Glomerular endothelial cell (primary cell): ENCODE results near the gene SIK1. TPM values are rescaled to one million over a fixed set of nuclear protein-coding genes. Genes with fewer than 3 reads are reported as not detected.
"Not testable (repeated sequence)": the region's sequence is repeated elsewhere in the genome, so short reads cannot be mapped to it uniquely, and the experiment has no call there.

ENCODE experiments used
- DNase-seq: peaks from one replicate; pipeline ENCODE4 v3.0.0-alpha.2; 2011; ENCODE audit warnings: low read depth, low spot score; ENCODE audit errors: extremely low read depth
- total RNA-seq: library from RNA; depleted of rRNA; stranded (reverse); fragments of >200 nt; gene quantifications from 2 replicates; pipeline ENCODE4 v1.2.3, GENCODE V29; 2015

Gene SIK1
- total RNA-seq, 1 donor from 2014 or later = 14.8 TPM

GRCh38 chr21:43398533-43398932 is 28.4 kb downstream of the SIK1 start:
- DNase-seq = not testable (repeated sequence)

DNA sequence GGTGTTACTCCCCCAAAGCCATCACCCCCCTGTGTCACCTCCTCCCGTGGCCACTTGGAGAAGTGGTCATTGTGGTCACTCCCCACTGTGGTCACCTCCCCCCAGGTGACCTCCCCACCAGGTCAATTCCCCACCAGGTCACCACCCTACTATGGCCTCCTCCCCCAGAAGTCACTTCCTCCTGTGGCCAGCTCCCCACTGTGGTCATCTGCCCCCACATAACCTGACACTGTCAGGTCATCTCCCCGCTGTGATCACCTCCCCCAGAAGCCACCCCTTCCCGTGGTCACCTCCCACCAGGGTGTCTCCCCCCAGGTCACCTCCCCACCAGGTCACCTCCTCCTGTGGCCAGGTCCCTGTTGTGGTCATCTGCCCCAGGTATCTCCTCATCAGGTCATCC is 28.9 kb downstream of the SIK1 start:
- DNase-seq = not testable (repeated sequence)

DNA sequence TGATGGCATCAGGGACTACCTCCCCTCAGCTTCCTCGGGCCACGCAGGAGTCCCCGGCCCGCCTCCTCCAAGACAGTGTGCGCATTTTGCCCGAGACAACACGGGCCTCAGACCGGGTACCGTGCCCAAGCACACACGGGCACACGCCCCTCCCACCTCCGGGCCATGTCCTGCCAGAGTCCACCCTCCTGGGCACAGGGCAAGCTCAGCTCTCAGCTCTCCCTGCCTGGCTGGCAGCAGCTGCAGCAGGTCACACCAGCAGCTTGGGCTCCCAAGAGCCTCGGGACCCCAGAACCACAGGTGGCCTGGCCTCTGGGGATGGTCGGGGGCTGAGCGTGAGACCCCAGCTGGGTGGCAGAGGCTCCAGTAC is 29.5 kb downstream of the SIK1 start:
- not testable (repeated sequence) for DNase-seq

DNA sequence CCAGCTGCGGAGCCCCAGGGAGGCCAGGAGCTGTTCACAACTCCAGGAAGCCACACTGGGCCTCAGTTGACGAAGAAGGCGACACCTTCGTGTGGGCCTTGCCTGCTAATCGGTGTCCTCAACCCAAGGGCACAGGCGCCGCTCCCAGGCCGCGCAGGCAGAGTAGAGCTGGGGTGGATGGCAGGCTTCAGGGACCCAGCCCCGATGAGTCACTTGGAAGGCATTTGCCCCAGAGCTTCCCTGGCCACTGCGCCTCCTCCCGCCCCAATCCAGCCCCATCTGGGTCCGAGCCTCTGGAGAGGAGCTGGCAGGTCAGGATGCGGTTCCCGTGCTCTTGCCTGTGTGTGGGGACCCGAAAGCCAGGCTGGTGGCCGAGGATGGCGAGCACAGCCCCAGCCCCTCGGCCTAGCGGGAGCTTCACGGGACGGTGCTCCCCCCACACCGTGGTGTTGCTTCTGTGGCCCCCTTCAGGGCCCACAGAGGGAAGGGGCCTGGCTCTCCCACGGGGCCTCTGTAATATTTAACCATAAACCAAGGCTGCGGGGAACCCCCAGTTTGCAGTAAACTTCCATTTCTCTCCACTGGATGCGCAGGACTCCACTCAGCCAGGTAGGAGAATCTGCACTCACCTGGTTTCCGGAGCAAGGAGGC is 30.0 kb downstream of the SIK1 start:
- DNase-seq = not testable (repeated sequence)

- DNase-seq = not testable (repeated sequence)
Observed at GRCh38 chr21:43383351-43383750, 43.6 kb downstream of the SIK1 start.

DNA sequence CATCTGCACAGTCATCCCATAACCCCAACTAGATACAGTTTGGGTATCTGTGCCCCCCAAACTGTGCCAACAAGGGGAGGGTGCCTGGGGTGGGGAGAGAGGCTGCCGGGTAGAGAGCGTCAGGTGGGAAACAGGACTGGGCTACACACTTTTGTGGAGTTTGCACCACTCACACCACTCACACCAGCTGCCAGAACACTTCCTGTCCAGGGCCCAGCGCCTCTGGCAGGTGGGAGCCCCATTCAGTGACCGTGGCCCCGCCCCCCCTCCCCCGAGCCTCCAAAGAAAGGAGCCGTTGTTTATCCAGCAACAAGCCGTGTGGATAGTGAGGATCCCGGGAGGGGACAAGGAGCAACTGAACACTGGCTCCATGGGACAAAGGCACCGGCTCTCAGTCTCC is 44.0 kb downstream of the SIK1 start:
- DNase-seq = not testable (repeated sequence)

DNA sequence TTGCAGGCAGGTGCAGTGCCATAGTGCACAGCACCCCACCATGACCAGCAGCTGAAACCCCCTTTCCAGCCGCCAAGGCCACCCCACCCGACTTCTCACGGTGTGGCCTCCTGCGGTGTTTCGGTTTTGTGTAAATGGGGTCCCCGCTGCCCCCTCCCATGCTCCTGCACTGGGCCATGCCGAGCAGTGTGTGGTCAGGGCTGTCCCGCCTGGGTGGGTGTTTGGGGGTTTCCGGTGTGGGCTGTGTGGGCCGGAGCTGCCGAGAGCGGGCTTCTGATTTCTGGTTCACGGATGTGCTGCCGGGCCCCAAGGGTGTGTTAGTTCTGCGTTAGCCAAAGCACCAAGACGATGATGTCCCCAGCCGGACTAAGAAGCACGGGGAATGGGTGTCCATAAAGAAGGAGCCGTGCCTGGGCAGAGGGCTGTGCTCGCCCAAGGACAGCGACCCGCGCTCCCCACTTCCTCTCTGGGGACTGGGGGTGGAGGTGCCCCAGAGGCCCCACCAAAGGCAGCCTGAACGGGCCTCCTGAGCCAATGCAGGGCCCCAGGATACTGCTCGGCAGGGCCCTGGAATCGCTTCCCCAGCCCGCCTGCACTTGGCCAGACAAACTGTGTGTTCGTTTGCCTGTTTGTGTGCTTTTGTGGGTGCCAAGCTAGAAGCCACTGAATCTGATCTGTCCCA is 45.9 kb downstream of the SIK1 start:
- DNase-seq = not testable (repeated sequence)

DNA sequence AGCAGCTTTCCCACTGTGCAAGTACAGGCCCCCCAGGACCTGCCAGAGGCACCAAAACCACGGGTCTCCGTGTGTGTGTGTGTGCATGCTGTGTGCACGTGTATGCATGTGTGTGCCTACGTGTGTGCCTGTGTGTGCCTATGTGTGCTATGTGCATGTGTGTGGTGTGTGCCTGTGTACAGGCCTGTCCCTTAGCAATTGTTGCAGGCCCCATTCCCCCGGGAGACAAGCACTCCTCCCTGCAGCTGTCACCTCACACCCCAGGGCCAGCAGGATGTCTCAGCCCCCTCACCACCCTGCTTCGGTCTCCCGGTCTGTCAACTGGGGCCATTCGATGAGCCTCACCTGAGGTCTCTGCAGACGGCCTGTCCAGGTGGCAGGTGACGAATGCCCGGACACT is 46.6 kb downstream of the SIK1 start:
- DNase-seq = not testable (repeated sequence)

DNA sequence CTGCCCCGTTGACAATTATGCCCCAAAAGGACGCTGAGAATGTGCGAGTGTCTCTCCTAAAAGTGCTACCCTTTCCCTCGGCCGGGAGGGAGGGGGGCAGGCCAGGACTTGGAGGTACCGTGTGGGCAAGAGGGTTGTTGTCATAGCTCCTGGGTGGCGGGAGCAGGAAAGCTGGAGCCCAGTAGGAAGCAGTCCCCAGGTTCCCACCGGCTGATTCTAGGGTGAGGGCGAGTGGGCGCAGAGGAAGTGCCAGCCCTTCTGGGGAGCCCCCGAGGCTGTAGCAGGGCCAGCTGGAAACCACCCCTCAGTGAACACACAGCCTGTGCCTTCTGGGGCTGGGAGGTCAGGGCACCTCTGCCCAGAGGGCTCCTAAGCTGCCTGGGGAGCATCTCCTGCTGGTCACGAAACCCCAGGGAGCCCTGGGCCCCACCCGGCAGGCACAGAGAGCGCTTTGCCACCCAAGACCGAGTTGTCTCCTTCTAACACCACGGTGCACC is 47.3 kb downstream of the SIK1 start:
- not testable (repeated sequence) for DNase-seq

- DNase-seq = no peak
Observed at GRCh38 chr21:43376478-43376882, 50.5 kb downstream of the SIK1 start.

GRCh38 chr21:43375837-43376477 is 51.0 kb downstream of the SIK1 start:
- no peak for DNase-seq

DNA sequence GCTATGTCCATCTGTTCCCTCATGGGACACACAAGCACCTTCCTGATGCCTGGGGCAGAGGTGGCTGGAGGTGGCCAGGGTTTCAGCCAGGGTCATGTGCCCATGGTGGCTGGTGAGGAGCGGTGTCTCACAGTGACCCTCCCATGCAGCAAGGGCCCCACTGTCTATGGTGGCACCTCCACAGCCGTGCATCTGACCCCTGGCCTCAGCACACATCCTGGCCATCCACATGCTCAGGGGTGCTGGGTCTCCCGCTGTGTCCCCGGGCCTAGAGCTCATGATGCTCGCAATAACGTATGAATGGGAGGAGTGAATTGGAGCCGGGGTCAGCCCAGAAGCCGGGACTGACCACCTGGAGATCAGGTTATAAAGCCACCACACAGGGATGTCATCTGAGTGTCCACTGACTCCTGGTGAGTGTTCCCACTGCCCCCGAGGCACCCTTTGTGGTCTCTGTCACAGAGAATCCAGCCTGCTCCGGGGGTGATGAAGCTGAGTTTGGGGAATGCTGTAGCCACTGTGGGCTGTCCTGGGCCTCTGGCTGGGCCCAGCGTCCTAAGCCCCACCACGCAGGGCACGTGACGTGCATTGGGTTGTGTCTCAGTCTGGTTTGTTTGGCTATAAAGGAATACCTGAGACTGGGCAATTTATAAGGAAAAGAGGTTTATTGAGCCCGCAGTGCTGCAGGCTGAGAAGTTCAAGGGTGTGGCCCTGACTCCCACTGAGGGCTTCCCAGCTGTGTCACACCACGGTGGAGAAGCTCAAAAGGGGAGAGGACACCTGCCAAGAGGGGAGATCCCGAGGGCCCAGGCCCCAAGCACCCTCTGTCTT is 51.7 kb downstream of the SIK1 start:
- DNase-seq = no peak

- DNase-seq = no peak
Observed at GRCh38 chr21:43374228-43374885, 52.6 kb downstream of the SIK1 start.

DNA sequence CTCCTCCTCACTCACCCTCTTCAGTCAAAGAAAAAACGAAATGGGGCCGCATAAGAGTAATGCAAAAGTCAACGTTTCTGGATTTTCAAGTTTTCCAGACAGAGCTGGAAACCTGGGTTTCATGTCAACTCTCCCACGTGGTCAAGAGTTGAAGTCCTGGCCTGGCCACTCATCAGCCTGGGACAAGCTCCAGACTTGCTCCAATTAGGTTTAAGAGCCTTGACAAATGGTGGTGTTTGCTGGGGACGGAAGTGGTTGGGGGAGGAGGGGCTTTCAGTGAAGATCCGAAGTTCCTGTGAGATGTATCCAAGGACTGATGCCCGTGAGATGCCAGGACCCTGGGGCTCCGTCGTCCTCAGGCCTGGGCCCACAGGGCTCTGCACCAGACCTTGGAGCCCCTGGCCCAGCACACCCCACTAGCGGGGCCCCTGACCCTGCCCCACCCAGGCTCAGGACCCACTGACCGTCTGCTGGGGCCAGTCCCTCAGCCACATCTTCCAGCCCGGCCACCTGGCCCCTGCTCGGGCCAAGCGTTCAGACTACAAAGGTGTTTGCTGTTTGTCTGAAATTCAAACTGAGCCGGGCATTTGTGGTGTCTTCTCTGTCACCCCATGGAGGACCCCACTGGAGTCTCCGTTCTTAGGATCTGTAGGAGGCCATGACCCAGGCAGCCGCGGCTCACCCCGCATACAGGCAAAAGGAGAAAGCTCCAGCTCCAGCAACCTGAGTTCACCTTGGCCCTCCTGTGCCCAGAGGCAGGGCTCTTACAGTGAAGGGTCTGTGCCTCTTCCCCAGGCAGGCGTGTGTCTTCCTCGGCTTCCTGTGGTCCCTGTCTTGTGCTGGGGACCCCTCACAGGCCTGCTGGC is 53.3 kb downstream of the SIK1 start:
- DNase-seq = no peak

- DNase-seq = no peak
Observed at GRCh38 chr21:43372663-43373361, 54.1 kb downstream of the SIK1 start.

- no peak for DNase-seq
Observed at GRCh38 chr21:43371786-43372185, 55.1 kb downstream of the SIK1 start.

DNA sequence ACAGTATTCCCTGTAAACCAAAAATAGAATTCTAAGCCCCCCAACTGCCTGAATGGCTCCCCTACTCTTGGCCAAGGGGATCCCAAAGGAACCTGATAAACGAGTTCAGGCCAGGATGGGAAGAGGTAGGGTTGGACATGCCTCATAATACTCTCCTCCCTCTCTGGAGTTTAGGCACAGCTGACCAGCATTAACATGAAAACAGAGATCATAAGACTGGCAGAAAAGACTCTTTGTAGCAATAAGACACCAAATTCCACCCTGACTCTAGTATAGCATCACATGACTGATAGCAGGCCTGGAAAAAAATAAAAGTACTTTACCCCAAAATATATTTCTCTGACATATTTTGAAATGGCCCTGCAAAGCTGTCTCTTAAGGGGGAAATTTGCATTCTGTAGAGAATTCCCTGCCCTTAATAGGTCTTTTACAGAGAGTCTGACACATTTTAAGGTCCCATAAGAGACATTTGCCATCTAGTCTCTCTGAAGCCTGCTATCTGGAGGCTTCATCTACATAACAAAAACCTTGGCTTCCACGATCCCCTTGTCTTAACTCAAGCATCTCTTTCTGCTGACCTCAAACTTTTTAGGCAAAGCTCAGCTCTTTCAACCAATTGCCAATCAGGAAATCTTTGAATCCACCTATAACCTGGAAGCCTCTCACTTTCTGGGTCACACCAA is 55.9 kb downstream of the SIK1 start:
- DNase-seq = no peak

DNA sequence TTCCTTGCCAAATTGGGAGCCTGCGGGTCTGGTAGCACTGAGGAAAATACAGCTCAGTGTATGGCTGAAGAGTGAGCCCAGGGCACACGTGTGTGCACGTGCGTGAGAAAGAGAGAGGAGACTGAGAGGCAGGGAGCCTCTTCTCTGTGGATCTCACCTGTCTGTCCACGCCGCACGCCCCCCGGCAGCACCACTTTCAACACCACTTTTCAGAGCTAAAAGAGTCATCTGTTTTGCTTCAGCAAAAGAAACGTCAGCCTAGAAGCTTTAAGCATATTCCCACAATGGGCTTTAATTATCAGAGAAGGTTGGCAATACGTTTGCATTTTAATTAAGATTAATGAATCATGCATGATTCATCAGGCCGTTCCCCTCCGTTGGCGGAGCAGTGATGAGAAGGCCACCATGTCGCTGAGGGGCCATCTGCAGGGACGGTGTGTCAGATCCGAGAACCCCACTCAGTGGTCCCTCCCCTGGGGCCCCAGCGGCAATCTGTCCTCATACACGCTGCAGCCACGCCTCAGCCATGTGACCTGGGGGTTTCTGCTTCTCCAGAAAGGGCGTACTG is 56.8 kb downstream of the SIK1 start:
- no peak for DNase-seq
